Cardiac muscle cell (in vitro differentiated cells and primary cell): ENCODE data around the gene BDKRB2. TPM values are rescaled to one million over a fixed set of nuclear protein-coding genes. Genes with fewer than 3 reads are reported as not detected.
A peak's percentile ranks its signal among the peaks of the same experiment; 100 is the strongest.

ENCODE experiments used
- DNase-seq, 2 donors: peaks; one replicate each; pipeline versions ENCODE4 v3.0.0 to v3.0.0-alpha.2; 2010 to 2017; ENCODE audit warnings: low read depth in 1 of 2, low spot score in 1 of 2
- H3K27ac ChIP-seq: fragments of 200-600 bp; sonication (generic); 2 replicates; pipeline ENCODE4 v1.5.1; 2016
- H3K27me3 ChIP-seq: fragments of 200-600 bp; sonication (generic); 2 replicates; pipeline ENCODE4 v1.6.0; 2016; ENCODE audit warnings: control low read depth
- H3K36me3 ChIP-seq: fragments of 200-600 bp; sonication (generic); 2 replicates; pipeline ENCODE4 v1.5.1; 2016; ENCODE audit warnings: control low read depth
- H3K4me1 ChIP-seq: fragments of 200-600 bp; sonication (generic); 2 replicates; pipeline ENCODE4 v1.8.1; 2017; ENCODE audit warnings: low read depth, mild to moderate bottlenecking, mixed run types
- H3K4me3 ChIP-seq: fragments of 200-600 bp; sonication (generic); 2 replicates; pipeline ENCODE4 v1.5.1; 2016; ENCODE audit warnings: mild to moderate bottlenecking
- H3K9me3 ChIP-seq: fragments of 200-600 bp; sonication (generic); 2 replicates; pipeline ENCODE4 v1.5.1; 2017; ENCODE audit warnings: low read depth, mild to moderate bottlenecking, control low read depth
- polyA plus RNA-seq: library from polyadenylated mRNA; unstranded; fragments of >200 nt; fragmentation: Nextera tagmentation; extraction: Ambion mirVana; gene quantifications from 2 replicates; pipeline ENCODE4 v1.2.1, GENCODE V29; 2016
- total RNA-seq: library from RNA; depleted of rRNA; stranded (reverse); fragments of >200 nt; gene quantifications from 2 replicates; pipeline ENCODE4 v1.2.3, GENCODE V29; 2016
- TF ChIP-seq, protein P1 (sequence below): IDR thresholded peaks from 2 replicates; pipeline ENCODE4 v1.5.1; 2012; ENCODE audit warnings: low read depth, mild to moderate bottlenecking, low read length

Gene BDKRB2
- total and polyA plus RNA-seq, 2 experiments from 2014 or later: 0.45 TPM; not detected in 1

DNA sequence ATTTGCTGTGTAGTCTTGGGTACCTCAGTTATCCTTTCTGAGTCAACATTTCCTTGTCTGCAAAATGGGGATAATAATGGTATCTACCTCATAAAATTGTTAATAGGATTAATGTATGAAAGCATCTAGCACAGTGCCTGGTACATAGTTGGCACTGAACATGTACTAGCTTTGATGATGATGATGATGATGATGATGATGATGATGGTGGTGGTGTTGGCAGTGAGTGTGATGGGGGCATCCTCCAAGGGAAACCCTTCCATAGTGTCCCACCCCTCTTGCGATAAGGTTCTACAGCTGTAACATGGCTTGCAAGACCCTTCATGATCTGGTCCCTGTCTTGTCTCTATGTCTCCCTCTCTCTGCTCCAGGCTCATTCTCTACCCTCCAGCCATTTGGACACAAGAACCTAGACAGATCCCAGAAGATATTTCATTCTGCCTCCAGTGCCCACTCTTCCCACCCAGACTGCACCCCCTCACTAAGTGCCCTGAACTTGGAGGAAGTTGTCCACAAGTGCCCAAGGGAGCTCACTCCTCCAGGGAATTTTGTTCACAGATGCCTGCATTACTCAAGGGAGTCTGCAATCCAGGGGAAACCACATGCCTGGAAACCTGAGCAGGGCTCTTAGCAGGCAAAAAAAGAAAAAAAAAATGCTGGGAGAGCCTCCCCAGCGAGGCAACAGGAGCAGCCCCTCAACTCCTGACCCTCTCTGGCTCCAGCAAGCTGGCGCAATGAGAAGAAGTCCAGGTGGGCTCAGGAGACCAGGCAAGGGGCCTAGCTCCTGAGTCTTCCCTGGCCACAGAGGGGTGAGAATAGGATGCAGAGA lies 41.3 kb downstream of the BDKRB2 start:
- H3K36me3 ChIP-seq: no peaks in the 10 kb centered on the region
- no peaks in the 10 kb centered on the region for H3K9me3 ChIP-seq
- H3K27ac ChIP-seq: no peak overlapping the region
- H3K4me1 ChIP-seq: no peaks in the 10 kb centered on the region
- peak in 1 of 2 donors; percentile 73 for DNase-seq
- no peaks in the 10 kb centered on the region for H3K27me3 ChIP-seq
- no peak overlapping the region for H3K4me3 ChIP-seq
- TF ChIP-seq, protein P1, sequence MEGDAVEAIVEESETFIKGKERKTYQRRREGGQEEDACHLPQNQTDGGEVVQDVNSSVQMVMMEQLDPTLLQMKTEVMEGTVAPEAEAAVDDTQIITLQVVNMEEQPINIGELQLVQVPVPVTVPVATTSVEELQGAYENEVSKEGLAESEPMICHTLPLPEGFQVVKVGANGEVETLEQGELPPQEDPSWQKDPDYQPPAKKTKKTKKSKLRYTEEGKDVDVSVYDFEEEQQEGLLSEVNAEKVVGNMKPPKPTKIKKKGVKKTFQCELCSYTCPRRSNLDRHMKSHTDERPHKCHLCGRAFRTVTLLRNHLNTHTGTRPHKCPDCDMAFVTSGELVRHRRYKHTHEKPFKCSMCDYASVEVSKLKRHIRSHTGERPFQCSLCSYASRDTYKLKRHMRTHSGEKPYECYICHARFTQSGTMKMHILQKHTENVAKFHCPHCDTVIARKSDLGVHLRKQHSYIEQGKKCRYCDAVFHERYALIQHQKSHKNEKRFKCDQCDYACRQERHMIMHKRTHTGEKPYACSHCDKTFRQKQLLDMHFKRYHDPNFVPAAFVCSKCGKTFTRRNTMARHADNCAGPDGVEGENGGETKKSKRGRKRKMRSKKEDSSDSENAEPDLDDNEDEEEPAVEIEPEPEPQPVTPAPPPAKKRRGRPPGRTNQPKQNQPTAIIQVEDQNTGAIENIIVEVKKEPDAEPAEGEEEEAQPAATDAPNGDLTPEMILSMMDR: no peak

GRCh38 chr14:96246539-96246847 lies 41.9 kb downstream of the BDKRB2 start:
- Histone ChIP-seq H3K27ac (no peak overlapping the region), H3K36me3 (no peaks in the 10 kb centered on the region), H3K4me3 (no peak overlapping the region), H3K4me1 (no peaks in the 10 kb centered on the region), H3K27me3 (no peaks in the 10 kb centered on the region), H3K9me3 (no peaks in the 10 kb centered on the region)
- peak in 1 of 2 donors; percentile 96 for DNase-seq
- TF ChIP-seq, protein P1: no peak

GRCh38 chr14:96247031-96247430 lies 42.4 kb downstream of the BDKRB2 start:
- no peak overlapping the region for H3K27ac ChIP-seq

DNA sequence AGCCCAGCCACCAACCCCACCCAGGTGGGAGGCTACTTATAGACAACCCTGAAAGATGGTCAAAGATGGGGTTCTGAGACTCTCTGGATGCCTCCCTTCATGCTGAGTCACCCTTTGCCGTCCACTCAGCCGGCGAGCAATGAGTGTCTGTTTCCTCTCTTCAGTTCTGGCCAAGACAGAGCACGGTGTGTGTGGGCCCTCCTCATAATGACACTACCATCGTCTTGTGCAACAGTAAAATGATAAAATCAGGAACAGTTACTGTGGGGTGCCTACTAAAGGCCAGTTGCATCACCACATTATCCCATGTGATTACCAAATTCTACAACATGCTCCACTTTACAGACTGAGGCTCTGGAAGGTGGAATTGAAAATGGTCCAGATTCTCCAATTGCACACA lies 44.4 kb downstream of the BDKRB2 start:
- TF ChIP-seq, protein P1: no peak
- H3K4me1 ChIP-seq: no peaks in the 10 kb centered on the region
- H3K36me3 ChIP-seq: no peaks in the 10 kb centered on the region
- peak in 1 of 2 donors; percentile 94 for DNase-seq
- H3K9me3 ChIP-seq: no peaks in the 10 kb centered on the region
- H3K4me3 ChIP-seq: no peak overlapping the region
- H3K27me3 ChIP-seq: no peaks in the 10 kb centered on the region
- H3K27ac ChIP-seq: no peak overlapping the region

More at GRCh38 chr14:96247031-96247430, 42.4 kb downstream of the BDKRB2 start:
- DNase-seq: no peak
- TF ChIP-seq, protein P1: no peak
- Histone ChIP-seq H3K27me3 (no peaks in the 10 kb centered on the region), H3K4me3 (no peak overlapping the region), H3K4me1 (no peaks in the 10 kb centered on the region), H3K36me3 (no peaks in the 10 kb centered on the region), H3K9me3 (no peaks in the 10 kb centered on the region)

- H3K27ac ChIP-seq: no peak overlapping the region
- peaks cover 5% of the 10 kb centered on the region for H3K4me1 ChIP-seq
- no peak overlapping the region for H3K4me3 ChIP-seq
- no peaks in the 10 kb centered on the region for H3K9me3 ChIP-seq
- H3K27me3 ChIP-seq: no peaks in the 10 kb centered on the region
- TF ChIP-seq, protein P1: no peak
- DNase-seq: no peak
- no peaks in the 10 kb centered on the region for H3K36me3 ChIP-seq
These were observed 45.8 kb downstream of the BDKRB2 start for GRCh38 chr14:96250485-96250884.
